ENCODE results near the gene NUP210L. TPM values are rescaled to one million over a fixed set of nuclear protein-coding genes. Genes with fewer than 3 reads are reported as not detected.
"Not testable (repeated sequence)": the region's sequence is repeated elsewhere in the genome, so short reads cannot be mapped to it uniquely, and the experiment has no call there.

Gene NUP210L
- total and polyA plus RNA-seq, 12 donors: 0.01 to 0.45 (median 0.11) TPM; not detected in 6

- TF ChIP-seq CTCF (IDR thresholded peaks at IDR 0.05): no peak
- DNase-seq (peak; percentile 87 to 88), ATAC-seq (peak; percentile 82 to 90 (median 86))
- Histone ChIP-seq H3K4me3 (peak within 1 kb of the TSS; percentile 53 to 74 (median 68)), H3K27me3 (no peaks in the 10 kb centered on the region), H3K36me3 (peaks cover 0 to 26% (median 0%) of the 10 kb centered on the region in 9 donors), H3K4me1 (peaks cover 8 to 46% (median 26%) of the 10 kb centered on the region in 9 donors), H3K9me3 (no peaks in the 10 kb centered on the region), H3K27ac (peak within 1 kb of the TSS; percentile 38 to 91 (median 88))
- 1% methylated on average over 25 to 32 of the region's 32 CpGs for WGBS, 2 donors
- intact Hi-C loops (cut with DNase I): loop anchor here (1.0 to 10.0 kb wide), 10 partner anchors 189 to 479 kb away; partner anchors contain the start of genes NPR1 (in 9 of the 10) and ILF2 (in 3 of the 10)
These were observed 168.7 kb downstream of the NUP210L start, which contains the start of gene RAB13 for GRCh38 chr1:153985941-153986761. Gene RAB13, minus strand, starts transcription at chr1:153986339. Its CDS starts 103 bp downstream, at chr1:153986236.

- Histone ChIP-seq H3K27ac (peak overlapping the region; percentile 38 to 91 (median 88)), H3K27me3 (no peaks in the 10 kb centered on the region), H3K9me3 (no peaks in the 10 kb centered on the region), H3K36me3 (peaks cover 0 to 33% (median 0%) of the 10 kb centered on the region in 9 donors), H3K4me3 (peak overlapping the region; percentile 53 to 74 (median 68)), H3K4me1 (peaks cover 8 to 49% (median 24%) of the 10 kb centered on the region in 9 donors)
- WGBS, 2 donors: 16 to 17% methylated on average over 7 of the region's 7 CpGs
- TF ChIP-seq CTCF (IDR thresholded peaks at IDR 0.05): no peak
- ATAC-seq (peak in 5 of 8 donors; percentile 2 to 55 (median 4)), DNase-seq (no peak)
- intact Hi-C loops (cut with DNase I): loop anchor here in 9 of 10 donors (5.0 to 10.0 kb wide), 6 partner anchors 188 to 478 kb away; partner anchors contain the start of genes NPR1 (in 6 of the 9) and ILF2 (in 3 of the 9)
These were observed 169.4 kb downstream of the NUP210L start for GRCh38 chr1:153985341-153985912.

- Histone ChIP-seq H3K36me3 (peaks cover 0 to 39% (median 0%) of the 10 kb centered on the region in 9 donors), H3K27me3 (no peaks in the 10 kb centered on the region), H3K27ac (peak overlapping the region in 7 of 10 donors; percentile 74 to 91 (median 89)), H3K9me3 (no peaks in the 10 kb centered on the region), H3K4me1 (peaks cover 8 to 43% (median 19%) of the 10 kb centered on the region in 9 donors), H3K4me3 (peak overlapping the region in 5 of 10 donors; percentile 53 to 71 (median 64))
- DNase-seq: no peak
- intact Hi-C loops (cut with DNase I): loop anchor here in 4 of 10 donors (5.0 to 10.0 kb wide), 4 partner anchors 62 to 310 kb away; partner anchors contain the start of genes ILF2 (in 2 of the 4), NPR1 (in 2 of the 4) and GATAD2B (in 1 of the 4)
- no peak for TF ChIP-seq CTCF (IDR thresholded peaks at IDR 0.05)
- no peak for ATAC-seq
- 60 to 62% methylated on average over 6 of the region's 6 CpGs for WGBS, 2 donors
These were observed 170.6 kb downstream of the NUP210L start for GRCh38 chr1:153984123-153984894.

- Histone ChIP-seq H3K27ac (peak overlapping the region in 4 of 10 donors; percentile 41 to 65 (median 50)), H3K36me3 (peaks cover 0 to 45% (median 0%) of the 10 kb centered on the region in 9 donors), H3K4me1 (peaks cover 8 to 51% (median 25%) of the 10 kb centered on the region in 9 donors)
- H3K27me3 ChIP-seq, ATAC-seq, H3K4me3 ChIP-seq, DNase-seq, H3K9me3 ChIP-seq: not testable (repeated sequence)
- intact Hi-C loops (cut with DNase I): loop anchor here in 4 of 10 donors (5.0 to 10.0 kb wide), 4 partner anchors 59 to 307 kb away; partner anchors contain the start of genes ILF2 (in 2 of the 4), NPR1 (in 2 of the 4) and GATAD2B (in 1 of the 4)
- WGBS, 2 donors: 79 to 86% methylated on average over 2 of the region's 2 CpGs
These were observed 173.1 kb downstream of the NUP210L start for GRCh38 chr1:153981735-153982134.

GRCh38 chr1:153979091-153979490, 175.8 kb downstream of the NUP210L start:
- intact Hi-C loops (cut with DNase I); H3K27me3 ChIP-seq; DNase-seq; H3K9me3 ChIP-seq; H3K4me3 ChIP-seq; ATAC-seq: not testable (repeated sequence)
- 92 to 94% methylated on average over 12 of the region's 12 CpGs for WGBS, 2 donors
- Histone ChIP-seq H3K36me3 (peaks cover 0 to 70% (median 17%) of the 10 kb centered on the region in 9 donors), H3K27ac (peak overlapping the region in 2 of 10 donors; percentile 97 to 98), H3K4me1 (peaks cover 7 to 51% (median 19%) of the 10 kb centered on the region in 9 donors)

Data from heart right ventricle (tissue), 16 donors.